Natural killer cell treated with Interleukin-12 subunit alpha and Interleukin-12 subunit beta and Interleukin-15 and Interleukin-18, amount 100 ng/mL, for 72 hours (primary cell): ENCODE measurements around the gene FMO4. TPM values are rescaled to one million over a fixed set of nuclear protein-coding genes. Genes with fewer than 3 reads are reported as not detected.
"Not testable (repeated sequence)": the region's sequence is repeated elsewhere in the genome, so short reads cannot be mapped to it uniquely, and the experiment has no call there.

ENCODE experiments used
- ATAC-seq, 2 donors: fragments of 150-1000 bp; cut with Tn5 transposase in 1 of 2; sonication (Bioruptor Pico), chemical (Tn5 transposase) in 1 of 2; 2 replicates each; pipeline ENCODE4 v1.10.0; 2021
- DNase-seq: peaks from one replicate; pipeline ENCODE4 v3.0.0; 2022; ENCODE audit warnings: low spot score
- H3K27ac Mint-ChIP-seq, 2 donors: 1 replicate in 1 of 2; 2 replicates in 1 of 2; pipeline ENCODE4 v1.8.0; 2022; ENCODE audit warnings: mixed read lengths in 2 of 2, mild to moderate bottlenecking in 1 of 2, moderate library complexity in 1 of 2
- H3K27me3 Mint-ChIP-seq, 2 donors: 1 replicate in 1 of 2; 2 replicates in 1 of 2; pipeline ENCODE4 v1.8.0; 2022; ENCODE audit warnings: mixed read lengths in 2 of 2
- H3K36me3 Mint-ChIP-seq: one replicate; pipeline ENCODE4 v1.8.0; 2022; ENCODE audit warnings: mixed read lengths
- H3K4me1 Mint-ChIP-seq, 2 donors: 1 replicate in 1 of 2; 2 replicates in 1 of 2; pipeline ENCODE4 v1.8.0; 2022; ENCODE audit warnings: low read depth in 2 of 2, mixed read lengths in 2 of 2, mild to moderate bottlenecking in 1 of 2
- H3K4me3 Mint-ChIP-seq: one replicate; pipeline ENCODE4 v1.8.0; 2022; ENCODE audit warnings: mixed read lengths
- H3K9me3 Mint-ChIP-seq: 2 replicates; pipeline ENCODE4 v1.8.0; 2022; ENCODE audit warnings: mixed read lengths
- total RNA-seq, 2 donors: library from RNA; stranded (reverse); gene quantifications; one replicate each; pipeline ENCODE4 v1.2.3, GENCODE V29; 2022

The FMO4 gene
- total RNA-seq, 2 donors from 2014 or later, result 1.5 to 3.8 TPM

DNA sequence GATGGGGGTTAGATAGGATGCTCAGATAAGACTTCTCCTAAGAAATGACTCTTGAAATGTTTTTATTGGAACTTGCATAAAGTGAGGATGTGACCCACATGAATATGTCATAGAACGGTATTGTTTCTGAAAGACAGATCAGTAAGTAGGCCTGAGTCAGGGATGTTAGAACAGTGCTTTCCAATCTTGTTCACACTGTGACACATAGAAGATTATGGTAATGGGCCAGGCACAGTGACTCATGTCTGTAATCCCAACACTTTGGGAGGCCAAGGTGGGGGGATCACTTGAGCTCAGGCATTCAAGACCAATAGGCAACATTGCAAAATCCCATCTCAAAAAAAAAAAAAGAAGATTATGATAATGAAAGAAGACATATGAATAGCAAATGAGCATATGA, 32.9 kb downstream of the FMO4 start:
- no peaks in the 10 kb centered on the region for H3K4me1 Mint-ChIP-seq
- peaks cover 3% of the 10 kb centered on the region for H3K36me3 Mint-ChIP-seq
- H3K27ac Mint-ChIP-seq, result no peak overlapping the region
- ATAC-seq (no peak), DNase-seq (no peak)
- H3K9me3 Mint-ChIP-seq, result peaks cover 7% of the 10 kb centered on the region
- peaks cover 7 to 9% of the 10 kb centered on the region in 2 donors for H3K27me3 Mint-ChIP-seq
- H3K4me3 Mint-ChIP-seq, result no peak overlapping the region

- Mint-ChIP-seq H3K4me3 (no peak overlapping the region), H3K27me3 (peaks cover 13 to 25% of the 10 kb centered on the region in 2 donors), H3K9me3 (peaks cover 7% of the 10 kb centered on the region), H3K36me3 (no peaks in the 10 kb centered on the region), H3K27ac (no peak overlapping the region), H3K4me1 (no peaks in the 10 kb centered on the region)
- DNase-seq, result no peak
- ATAC-seq, result no peak
These were observed 36.6 kb downstream of the FMO4 start for GRCh38 chr1:171350594-171350993.

DNA sequence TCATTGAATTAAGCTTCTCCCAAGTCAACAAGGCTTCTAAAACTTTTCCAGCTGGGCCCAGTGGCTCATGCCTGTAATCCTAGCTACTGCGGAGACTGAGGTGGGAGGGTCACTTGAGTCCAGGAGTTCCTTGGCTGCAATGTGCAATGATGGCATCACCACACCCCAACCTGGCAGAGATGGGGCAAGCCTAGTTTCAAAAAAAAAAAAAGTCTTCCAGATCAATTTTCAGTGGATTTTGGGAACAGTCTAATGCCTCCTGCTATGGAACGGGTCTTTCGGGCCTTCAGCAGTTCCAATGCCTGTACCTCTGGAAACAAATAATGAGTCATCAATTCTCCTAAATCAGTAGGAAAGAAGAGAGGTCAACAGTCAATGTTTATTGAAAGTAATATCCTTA, 38.0 kb downstream of the FMO4 start:
- Mint-ChIP-seq H3K9me3 (peaks cover 7% of the 10 kb centered on the region), H3K27ac (no peak overlapping the region), H3K4me1 (no peaks in the 10 kb centered on the region), H3K4me3 (no peak overlapping the region), H3K27me3 (peaks cover 13 to 25% of the 10 kb centered on the region in 2 donors), H3K36me3 (no peaks in the 10 kb centered on the region)
- DNase-seq, result no peak
- no peak for ATAC-seq

DNA sequence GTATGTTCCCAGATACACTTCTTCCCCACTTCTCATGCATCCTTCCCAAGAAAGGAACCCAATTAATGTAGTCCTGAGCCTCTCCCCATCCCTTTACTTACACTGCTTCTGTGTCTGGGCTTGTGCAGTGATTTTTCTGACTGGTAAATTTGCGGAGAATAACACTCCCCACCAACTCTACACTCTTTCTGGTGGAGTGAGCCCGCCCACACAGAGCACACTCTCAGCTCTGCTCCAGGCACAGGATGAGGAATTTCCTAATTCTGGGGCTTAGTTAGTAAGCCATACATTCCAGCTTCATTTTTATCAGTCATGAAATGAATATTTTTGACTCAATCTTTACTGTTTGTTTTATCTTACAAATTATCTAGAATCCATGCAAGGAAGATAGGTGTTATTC, 38.6 kb downstream of the FMO4 start:
- no peak overlapping the region for H3K27ac Mint-ChIP-seq
- H3K4me1 Mint-ChIP-seq, result no peaks in the 10 kb centered on the region
- H3K4me3 Mint-ChIP-seq, result no peak overlapping the region
- H3K27me3 Mint-ChIP-seq, result peaks cover 13 to 26% of the 10 kb centered on the region in 2 donors
- H3K36me3 Mint-ChIP-seq, result no peaks in the 10 kb centered on the region
- DNase-seq (no peak), ATAC-seq (no peak)
- peaks cover 7% of the 10 kb centered on the region for H3K9me3 Mint-ChIP-seq

DNA sequence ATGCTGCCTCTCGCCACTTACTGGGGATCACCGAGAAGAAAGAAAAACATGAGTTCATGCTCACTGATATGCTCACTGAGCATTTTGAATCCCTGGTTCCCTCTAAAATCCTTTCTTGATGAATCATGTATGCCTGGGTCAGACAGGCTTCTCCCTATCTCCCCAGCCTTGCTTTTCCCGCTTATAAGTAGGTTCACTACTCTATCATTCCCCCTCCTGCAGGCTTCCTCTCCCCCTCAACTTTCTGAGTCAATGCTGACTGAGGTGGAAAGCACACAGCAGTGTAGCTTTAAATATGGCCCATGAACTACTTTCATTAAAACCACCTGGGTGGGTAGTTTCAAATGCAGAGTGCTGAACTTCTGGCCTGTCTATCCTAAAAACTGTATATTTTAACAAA, 41.7 kb downstream of the FMO4 start:
- Mint-ChIP-seq H3K27me3 (peaks cover 14 to 37% of the 10 kb centered on the region in 2 donors), H3K4me1 (no peaks in the 10 kb centered on the region), H3K9me3 (peaks cover 2% of the 10 kb centered on the region), H3K27ac (no peak overlapping the region), H3K36me3 (peaks cover 3% of the 10 kb centered on the region), H3K4me3 (no peak overlapping the region)
- DNase-seq (no peak), ATAC-seq (no peak)

GRCh38 chr1:171357179-171357578, 43.2 kb downstream of the FMO4 start:
- Mint-ChIP-seq H3K27ac (no peak overlapping the region), H3K9me3 (peaks cover 13% of the 10 kb centered on the region), H3K27me3 (peaks cover 20 to 41% of the 10 kb centered on the region in 2 donors), H3K4me3 (no peak overlapping the region), H3K36me3 (peaks cover 9% of the 10 kb centered on the region), H3K4me1 (no peaks in the 10 kb centered on the region)
- DNase-seq (no peak), ATAC-seq (no peak)

GRCh38 chr1:171359355-171359648, 45.3 kb downstream of the FMO4 start:
- H3K27me3 Mint-ChIP-seq, result peaks cover 23 to 41% of the 10 kb centered on the region in 2 donors
- ATAC-seq, DNase-seq, H3K4me1 Mint-ChIP-seq, H3K4me3 Mint-ChIP-seq, H3K27ac Mint-ChIP-seq: not testable (repeated sequence)
- H3K9me3 Mint-ChIP-seq, result peaks cover 17% of the 10 kb centered on the region
- H3K36me3 Mint-ChIP-seq, result peaks cover 20% of the 10 kb centered on the region

DNA sequence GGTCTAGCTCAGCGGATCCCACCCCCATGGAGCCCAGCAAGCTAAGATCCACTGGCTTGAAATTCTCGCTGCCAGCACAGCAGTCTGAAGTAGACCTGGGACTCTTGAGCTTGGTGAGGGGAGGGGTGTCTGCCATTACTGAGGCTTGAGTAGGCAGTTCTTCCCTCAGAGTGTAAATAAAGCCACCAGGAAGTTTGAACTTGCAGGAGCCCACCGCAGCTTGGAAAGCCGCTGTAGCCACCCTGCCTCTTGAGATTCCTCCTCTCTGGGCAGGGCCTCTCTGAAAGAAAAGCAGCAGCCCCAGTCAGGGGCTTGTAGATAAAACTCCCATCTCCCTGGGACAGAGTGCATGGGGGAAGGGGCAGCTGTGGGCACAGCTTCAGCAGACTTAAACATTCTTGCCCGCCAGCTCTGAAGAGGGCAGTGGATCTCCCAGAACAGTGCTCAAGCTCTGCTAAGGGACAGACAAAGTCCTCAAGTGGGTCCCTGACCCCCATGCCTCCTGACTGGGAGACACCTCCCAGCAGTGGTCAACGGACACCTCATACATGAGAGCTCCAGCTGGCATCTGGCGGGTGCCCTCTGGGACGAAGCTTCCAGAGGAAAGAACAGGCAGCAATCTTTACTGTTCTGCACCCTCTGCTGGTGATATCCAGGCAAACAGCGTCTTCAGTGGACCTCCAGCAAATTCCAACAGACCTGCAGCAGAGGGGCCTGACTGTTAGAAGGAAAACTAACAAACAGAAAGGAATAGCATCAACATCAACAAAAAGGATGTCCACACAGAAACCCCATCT, 45.9 kb downstream of the FMO4 start:
- H3K9me3 Mint-ChIP-seq, result peaks cover 17% of the 10 kb centered on the region
- H3K27ac Mint-ChIP-seq, DNase-seq, H3K4me3 Mint-ChIP-seq, ATAC-seq, H3K4me1 Mint-ChIP-seq: not testable (repeated sequence)
- peaks cover 20% of the 10 kb centered on the region for H3K36me3 Mint-ChIP-seq
- H3K27me3 Mint-ChIP-seq, result peaks cover 23 to 41% of the 10 kb centered on the region in 2 donors

GRCh38 chr1:171366085-171366484, 52.1 kb downstream of the FMO4 start:
- Mint-ChIP-seq H3K27ac (no peak overlapping the region), H3K4me3 (no peak overlapping the region), H3K36me3 (peaks cover 13% of the 10 kb centered on the region), H3K27me3 (peaks cover 17 to 26% of the 10 kb centered on the region in 2 donors), H3K9me3 (peaks cover 12% of the 10 kb centered on the region), H3K4me1 (no peaks in the 10 kb centered on the region)
- ATAC-seq (no peak), DNase-seq (no peak)

- Mint-ChIP-seq H3K27ac (no peak overlapping the region), H3K36me3 (peaks cover 13% of the 10 kb centered on the region), H3K4me3 (no peak overlapping the region), H3K27me3 (peaks cover 13 to 19% of the 10 kb centered on the region in 2 donors), H3K4me1 (no peaks in the 10 kb centered on the region), H3K9me3 (peaks cover 7% of the 10 kb centered on the region)
- ATAC-seq (no peak), DNase-seq (no peak)
These were observed 52.8 kb downstream of the FMO4 start for GRCh38 chr1:171366816-171367215.

GRCh38 chr1:171367436-171367835, 53.5 kb downstream of the FMO4 start:
- no peak overlapping the region for H3K4me3 Mint-ChIP-seq
- peaks cover 8 to 13% of the 10 kb centered on the region in 2 donors for H3K27me3 Mint-ChIP-seq
- peaks cover 8% of the 10 kb centered on the region for H3K36me3 Mint-ChIP-seq
- no peaks in the 10 kb centered on the region for H3K4me1 Mint-ChIP-seq
- peaks cover 2% of the 10 kb centered on the region for H3K9me3 Mint-ChIP-seq
- DNase-seq (no peak), ATAC-seq (no peak)
- H3K27ac Mint-ChIP-seq, result no peak overlapping the region

DNA sequence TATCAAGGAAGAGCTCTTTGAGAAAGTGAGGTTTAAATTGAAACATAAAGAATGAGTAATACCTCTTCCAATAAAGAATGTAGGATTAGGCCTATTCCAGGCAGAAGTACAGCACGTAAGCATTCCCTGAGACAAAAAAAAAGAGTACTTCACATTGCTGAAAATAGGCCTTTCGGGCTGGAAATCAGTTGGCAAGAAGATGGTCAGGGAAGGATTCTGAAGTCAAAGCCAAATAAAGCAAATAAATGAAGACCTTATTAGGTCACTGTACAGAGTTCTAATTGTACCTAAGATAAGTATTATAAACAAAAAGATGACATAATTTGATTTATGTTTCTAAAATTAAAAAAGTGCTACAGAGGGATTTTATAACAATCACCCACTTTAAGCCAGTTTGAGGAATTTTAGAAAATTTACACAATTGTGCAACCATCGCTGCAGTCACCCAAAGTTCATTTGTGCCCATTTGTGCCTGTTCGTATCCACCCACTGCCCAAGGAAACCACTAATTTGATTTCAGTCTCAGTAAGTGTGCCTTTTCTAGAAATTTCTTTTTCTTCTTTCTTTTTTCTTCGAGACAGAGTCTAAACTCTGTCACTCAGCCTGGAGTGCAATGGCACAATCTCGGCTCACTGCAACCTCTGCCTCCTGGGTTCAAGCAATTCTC, 58.6 kb downstream of the FMO4 start:
- peaks cover 5% of the 10 kb centered on the region for H3K9me3 Mint-ChIP-seq
- H3K27me3 Mint-ChIP-seq, result peaks cover 0 to 9% of the 10 kb centered on the region in 2 donors
- H3K27ac Mint-ChIP-seq, result no peak overlapping the region
- no peak for ATAC-seq
- H3K4me3 Mint-ChIP-seq, result no peak overlapping the region
- no peak for DNase-seq
- no peaks in the 10 kb centered on the region for H3K36me3 Mint-ChIP-seq
- no peaks in the 10 kb centered on the region for H3K4me1 Mint-ChIP-seq

DNA sequence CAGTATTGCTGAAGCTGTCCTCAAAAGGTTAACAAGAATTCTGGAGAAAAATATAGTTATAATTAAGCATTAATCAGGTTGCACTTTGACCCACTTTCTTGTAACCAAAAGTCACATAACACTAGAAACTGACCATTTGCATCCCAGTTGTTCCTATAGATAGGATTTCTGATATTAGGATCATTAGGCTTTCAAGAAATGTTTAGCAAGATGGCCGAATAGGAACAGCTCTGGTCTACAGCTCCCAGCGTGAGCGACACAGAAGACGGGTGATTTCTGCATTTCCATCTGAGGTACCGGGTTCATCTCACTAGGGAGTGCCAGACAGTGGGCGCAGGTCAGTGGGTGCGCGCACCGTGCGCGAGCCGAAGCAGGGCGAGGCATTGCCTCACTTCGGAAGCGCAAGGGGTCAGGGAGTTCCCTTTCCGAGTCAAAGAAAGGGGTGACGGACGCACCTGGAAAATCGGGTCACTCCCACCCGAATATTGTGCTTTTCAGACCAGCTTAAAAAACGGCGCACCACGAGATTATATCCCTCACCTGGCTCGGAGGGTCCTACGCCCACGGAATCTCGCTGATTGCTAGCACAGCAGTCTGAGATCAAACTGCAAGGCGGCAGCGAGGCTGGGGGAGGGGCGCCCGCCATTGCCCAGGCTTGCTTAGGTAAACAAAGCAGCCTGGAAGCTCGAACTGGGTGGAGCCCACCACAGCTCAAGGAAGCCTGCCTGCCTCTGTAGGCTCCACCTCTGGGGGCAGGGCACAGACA, 59.6 kb downstream of the FMO4 start:
- not testable (repeated sequence) for H3K27ac Mint-ChIP-seq, H3K27me3 Mint-ChIP-seq, DNase-seq, H3K36me3 Mint-ChIP-seq, H3K9me3 Mint-ChIP-seq, H3K4me3 Mint-ChIP-seq, ATAC-seq, H3K4me1 Mint-ChIP-seq

- Mint-ChIP-seq H3K4me1 (no peaks in the 10 kb centered on the region), H3K27me3 (peaks cover 4 to 20% of the 10 kb centered on the region in 2 donors), H3K36me3 (no peaks in the 10 kb centered on the region), H3K4me3 (no peak overlapping the region), H3K27ac (no peak overlapping the region), H3K9me3 (peaks cover 5% of the 10 kb centered on the region)
- ATAC-seq (no peak), DNase-seq (no peak)
These were observed 65.9 kb downstream of the FMO4 start for GRCh38 chr1:171379846-171380245.
